GM13976 (cell line): ENCODE data around the gene ANKRD7.

Experiments used
- DNase-seq: peaks from one replicate; pipeline ENCODE4 v3.0.0; 2012; ENCODE audit warnings: low spot score
- in situ Hi-C: fragments of 300-500 bp; cut with MboI; formaldehyde crosslinking; loops from one replicate; pipeline ENCODE4 v1.12.0; 2022; ENCODE audit warnings: low sequenced_read_pairs, mixed read lengths, inconsistent platforms; ENCODE audit not compliant: unreplicated experiment
- TF ChIP-seq, protein P1 (sequence below): IDR thresholded peaks from 2 replicates; pipeline ENCODE4 v1.5.1; 2012; ENCODE audit warnings: borderline replicate concordance, mild to moderate bottlenecking; ENCODE audit not compliant: insufficient read depth; ENCODE audit errors: extremely low read depth, missing control alignments, control extremely low read depth

Gene ANKRD7

DNA sequence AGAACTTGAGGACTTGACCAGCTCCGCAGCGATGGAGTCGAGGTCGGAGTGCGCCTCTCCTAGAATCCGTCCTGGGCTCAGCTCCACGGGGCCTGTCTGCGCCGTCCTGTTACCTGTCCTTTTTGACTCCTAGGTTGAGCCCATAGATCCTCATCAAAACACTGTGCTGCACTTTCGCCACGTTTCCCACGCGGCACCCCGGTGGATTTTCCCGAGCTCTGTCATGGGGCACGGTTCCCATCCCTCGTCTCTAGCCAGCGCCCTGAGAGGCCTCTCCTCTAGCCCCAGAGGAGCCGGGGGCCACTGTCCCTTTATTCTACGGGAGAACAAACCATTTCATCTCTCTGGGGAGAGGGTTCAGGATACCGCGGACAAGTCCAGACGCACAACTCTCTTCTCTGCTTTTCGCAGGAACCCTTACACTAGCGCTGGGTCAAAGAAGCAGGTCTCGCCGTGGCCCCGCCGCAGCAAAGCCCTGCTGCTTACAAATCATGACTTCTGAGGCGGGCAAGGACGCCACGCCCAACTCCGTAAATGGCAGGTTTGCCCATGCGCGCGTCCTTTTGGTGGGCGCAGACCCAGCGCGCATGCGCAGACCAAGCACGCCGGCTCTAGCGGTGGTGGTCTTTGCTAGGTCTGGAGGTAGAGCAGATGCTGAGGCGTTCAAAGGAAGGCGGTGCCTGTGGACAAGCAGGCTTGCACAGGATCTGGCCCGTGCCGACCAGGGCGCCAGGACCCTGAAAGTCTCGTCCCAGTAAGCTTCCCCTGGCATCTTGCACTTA lies 10.3 kb upstream of the ANKRD7 start:
- in situ Hi-C loops: no loop called here
- peak; percentile 88 for DNase-seq
- TF ChIP-seq, protein P1, sequence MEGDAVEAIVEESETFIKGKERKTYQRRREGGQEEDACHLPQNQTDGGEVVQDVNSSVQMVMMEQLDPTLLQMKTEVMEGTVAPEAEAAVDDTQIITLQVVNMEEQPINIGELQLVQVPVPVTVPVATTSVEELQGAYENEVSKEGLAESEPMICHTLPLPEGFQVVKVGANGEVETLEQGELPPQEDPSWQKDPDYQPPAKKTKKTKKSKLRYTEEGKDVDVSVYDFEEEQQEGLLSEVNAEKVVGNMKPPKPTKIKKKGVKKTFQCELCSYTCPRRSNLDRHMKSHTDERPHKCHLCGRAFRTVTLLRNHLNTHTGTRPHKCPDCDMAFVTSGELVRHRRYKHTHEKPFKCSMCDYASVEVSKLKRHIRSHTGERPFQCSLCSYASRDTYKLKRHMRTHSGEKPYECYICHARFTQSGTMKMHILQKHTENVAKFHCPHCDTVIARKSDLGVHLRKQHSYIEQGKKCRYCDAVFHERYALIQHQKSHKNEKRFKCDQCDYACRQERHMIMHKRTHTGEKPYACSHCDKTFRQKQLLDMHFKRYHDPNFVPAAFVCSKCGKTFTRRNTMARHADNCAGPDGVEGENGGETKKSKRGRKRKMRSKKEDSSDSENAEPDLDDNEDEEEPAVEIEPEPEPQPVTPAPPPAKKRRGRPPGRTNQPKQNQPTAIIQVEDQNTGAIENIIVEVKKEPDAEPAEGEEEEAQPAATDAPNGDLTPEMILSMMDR: no peak

DNA sequence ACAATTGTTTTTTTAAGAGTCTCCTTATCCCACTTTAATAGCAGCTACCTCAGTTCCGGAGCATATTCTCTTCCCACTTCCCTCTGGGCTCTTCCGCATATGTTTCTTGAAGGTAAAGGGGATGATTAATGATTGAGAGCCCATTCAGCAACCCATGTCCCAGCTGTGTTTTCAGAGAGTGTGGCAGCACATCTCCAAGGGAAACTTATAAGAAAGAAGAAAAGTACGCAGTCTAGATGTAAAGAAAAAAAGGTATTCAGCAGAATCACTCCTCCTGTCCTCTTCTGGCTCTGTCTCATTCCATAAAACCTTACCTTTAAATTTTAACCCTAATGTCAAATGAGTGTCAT lies 9.7 kb upstream of the ANKRD7 start:
- in situ Hi-C loops: no loop called here
- TF ChIP-seq, protein P1: no peak
- no peak for DNase-seq

DNA sequence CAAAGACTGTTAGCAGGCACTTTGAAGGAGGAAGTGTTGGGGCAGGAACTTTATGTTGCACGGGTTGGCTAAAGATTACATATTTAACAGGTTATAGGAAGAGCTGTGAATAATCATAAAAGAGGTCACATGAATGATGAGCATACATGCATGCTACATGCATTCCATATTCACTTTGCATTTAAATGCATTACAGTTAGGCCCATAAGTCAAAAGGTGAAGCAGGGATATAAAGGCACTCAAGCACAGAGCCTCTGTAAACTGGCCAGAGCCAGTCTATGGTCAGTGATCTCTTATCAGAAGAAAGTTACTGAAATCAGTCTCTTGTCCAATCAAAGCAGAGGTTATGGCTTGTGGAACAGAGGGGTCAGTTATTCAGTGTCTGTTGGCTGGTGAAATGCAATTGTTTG lies 7.3 kb upstream of the ANKRD7 start:
- in situ Hi-C loops: no loop called here
- DNase-seq: no peak
- TF ChIP-seq, protein P1: no peak

DNA sequence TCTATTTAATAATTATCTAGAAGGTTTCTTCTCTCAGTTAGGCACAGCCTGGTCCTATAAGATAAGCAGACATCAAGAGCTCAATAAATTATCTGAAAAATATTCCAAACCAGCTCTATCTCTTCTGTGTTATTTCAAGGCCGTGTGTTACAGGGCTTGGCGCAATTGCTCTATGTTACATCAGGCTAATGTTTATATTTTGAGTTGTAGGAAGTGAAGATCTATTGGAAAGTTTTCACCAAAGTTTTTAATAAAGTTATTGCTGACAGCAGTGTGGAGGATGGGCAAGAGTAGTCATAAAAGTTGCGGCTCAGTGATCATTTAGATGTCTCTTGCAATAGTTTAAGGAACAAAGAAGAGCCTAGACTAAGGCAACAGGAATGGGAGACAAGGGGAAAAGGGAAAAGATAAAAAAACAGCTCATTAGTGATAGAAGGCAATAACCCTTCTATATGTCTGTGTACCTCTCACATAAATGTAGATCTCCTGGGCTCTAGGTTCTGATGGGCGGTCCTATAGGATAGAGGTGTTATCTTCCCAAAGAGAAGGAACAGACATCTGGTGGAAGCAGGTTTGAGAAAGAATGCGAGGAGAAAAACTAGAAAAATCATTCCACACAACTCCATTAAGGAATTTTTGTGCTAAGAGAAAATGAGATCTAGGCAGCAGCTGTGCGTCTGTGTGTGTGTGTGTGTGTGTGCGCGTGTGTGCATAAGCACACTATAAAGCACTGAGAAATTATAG lies 5.9 kb upstream of the ANKRD7 start:
- no peak for DNase-seq
- in situ Hi-C loops: no loop called here
- TF ChIP-seq, protein P1: no peak

DNA sequence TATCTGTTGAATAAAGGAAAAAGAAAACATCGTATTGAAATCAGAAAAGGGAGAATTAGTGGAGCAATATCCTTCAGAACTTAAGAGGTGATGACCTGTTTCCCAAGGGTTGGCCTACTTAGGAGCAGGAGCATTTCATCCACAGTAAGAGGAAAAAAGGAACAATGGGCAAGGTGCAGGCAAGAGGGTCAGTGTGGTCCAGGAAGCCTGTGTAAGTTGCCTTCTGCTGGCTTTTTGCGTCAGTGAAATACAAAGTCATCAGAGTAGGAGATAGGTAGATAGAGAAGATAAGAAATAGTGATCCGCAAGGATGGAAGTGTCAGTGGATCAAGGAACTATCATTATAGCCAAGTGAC lies 5.4 kb upstream of the ANKRD7 start:
- in situ Hi-C loops: no loop called here

DNA sequence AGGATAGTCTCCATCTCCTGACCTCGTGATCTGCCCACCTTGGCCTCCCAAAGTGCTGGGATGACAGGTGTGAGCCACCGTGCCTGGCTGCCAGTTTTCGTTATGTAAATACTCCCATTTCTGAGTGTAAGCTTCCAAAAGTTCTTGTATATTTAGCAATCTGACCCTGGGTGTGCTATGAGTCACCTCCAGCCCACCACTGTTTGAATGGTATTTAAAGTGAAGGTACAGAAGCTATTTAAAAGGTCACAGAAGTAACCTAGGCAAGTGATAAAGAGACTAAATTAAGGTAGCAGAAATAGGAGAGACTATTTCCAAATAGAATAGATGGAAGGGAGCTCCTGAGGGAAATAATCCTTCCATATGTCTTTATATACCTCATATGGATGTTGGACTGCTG lies 3.9 kb upstream of the ANKRD7 start:
- in situ Hi-C loops: no loop called here
- DNase-seq: no peak
- TF ChIP-seq, protein P1: no peak

More for the DNA sequence above, 5.4 kb upstream of the ANKRD7 start:
- TF ChIP-seq, protein P1: no peak
- no peak for DNase-seq
